RPMI7951 (cell line): Measurements from ENCODE around the gene PLSCR4. TPM values are rescaled to one million over a fixed set of nuclear protein-coding genes. Genes with fewer than 3 reads are reported as not detected.

Experiments
- DNase-seq: peaks from one replicate; pipeline ENCODE4 v3.0.0-alpha.2; 2012; ENCODE audit warnings: low read depth
- total RNA-seq: library from RNA; depleted of rRNA; stranded (reverse); fragments of >200 nt; shearing (Covaris generic); gene quantifications from 2 replicates; pipeline ENCODE4 v1.2.3, GENCODE V29; 2014

PLSCR4 gene
- total RNA-seq, 1 experiment from 2014 or later = 7.3 TPM

GRCh38 chr3:146195030-146195429, 55.9 kb downstream of the PLSCR4 start:
- DNase-seq = no peak

DNA sequence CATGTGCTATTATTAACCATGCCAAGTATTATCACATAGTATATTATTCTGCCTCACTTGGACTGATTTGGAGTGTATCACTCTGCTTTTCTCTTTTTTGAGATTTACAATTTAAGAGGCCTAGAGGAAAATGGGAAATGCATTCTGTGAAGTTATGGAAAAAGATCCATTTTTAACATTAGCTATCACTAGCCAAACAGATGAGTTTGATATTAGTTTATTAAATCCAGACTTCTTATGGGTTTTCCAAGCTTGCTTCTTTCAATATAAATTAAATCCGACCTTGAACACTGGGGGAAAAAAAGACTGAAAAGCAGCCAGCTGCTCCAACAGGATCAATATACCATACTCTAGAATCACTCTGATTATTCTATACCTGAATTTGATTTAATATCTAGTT, 59.9 kb downstream of the PLSCR4 start:
- no peak for DNase-seq

DNA sequence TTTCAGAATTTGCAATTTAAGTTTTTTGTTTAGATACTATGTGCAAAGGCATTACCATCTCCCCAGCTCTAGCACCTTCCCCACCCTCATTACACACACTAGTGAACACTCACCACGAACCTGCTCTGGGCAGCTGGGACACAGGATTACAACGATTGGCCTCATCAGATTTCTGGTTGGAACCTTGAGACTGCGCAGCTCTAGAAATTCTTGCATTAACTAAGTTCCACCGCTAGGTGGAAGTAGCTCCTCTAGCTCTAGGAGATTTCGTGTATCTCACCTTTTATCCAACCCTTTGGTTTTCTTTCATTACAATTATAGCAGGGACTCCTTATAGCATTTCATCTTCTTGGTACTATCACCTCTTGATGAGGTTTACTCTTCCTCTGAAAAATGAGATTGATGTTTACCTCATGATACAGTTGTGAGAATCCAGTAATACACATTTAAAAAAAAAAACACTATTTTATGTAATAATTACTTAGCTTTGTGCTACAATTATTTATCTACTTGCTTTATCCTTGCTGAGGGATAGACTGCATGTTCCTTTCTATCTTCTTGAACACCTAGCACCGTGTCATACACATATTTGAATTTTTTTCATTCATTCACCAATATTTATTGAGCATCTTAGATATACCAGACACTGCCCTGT, 61.3 kb downstream of the PLSCR4 start:
- DNase-seq = peak; percentile 67

DNA sequence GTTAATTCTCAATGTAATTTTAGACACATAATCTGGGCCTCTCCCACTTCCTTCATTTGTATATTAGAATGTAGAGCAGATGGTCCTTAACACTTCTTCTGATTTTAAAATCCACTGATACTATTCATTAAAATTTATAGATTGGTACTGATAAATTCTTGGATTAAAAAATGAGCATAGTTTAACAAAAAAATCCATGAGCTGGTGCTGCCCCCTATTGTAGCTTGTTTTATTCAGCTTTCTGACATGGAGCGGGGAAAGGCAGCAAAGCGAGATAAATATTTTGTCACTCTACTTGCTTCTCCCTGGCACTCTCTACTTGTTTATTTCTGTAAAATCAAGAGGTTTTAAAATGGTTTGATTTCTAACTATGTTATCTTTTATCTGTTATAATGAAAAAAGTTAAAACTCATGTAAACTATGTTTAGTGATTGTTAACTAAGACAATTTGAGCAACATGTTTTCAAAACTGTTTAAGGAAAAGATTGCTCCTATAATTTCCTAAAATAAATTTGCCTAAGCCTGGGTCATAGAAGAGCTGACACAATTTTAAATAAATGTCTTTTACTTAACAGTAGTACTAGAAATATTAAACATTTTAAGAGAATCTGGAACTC, 63.5 kb downstream of the PLSCR4 start:
- DNase-seq = peak; percentile 50

GRCh38 chr3:146184241-146185015, 66.5 kb downstream of the PLSCR4 start:
- DNase-seq = peak; percentile 70

- DNase-seq = no peak
Measured at GRCh38 chr3:146181216-146181615, 69.7 kb downstream of the PLSCR4 start.

GRCh38 chr3:146180376-146180775, 70.5 kb downstream of the PLSCR4 start:
- DNase-seq = no peak

GRCh38 chr3:146178006-146178689, 72.8 kb downstream of the PLSCR4 start:
- DNase-seq = no peak

DNA sequence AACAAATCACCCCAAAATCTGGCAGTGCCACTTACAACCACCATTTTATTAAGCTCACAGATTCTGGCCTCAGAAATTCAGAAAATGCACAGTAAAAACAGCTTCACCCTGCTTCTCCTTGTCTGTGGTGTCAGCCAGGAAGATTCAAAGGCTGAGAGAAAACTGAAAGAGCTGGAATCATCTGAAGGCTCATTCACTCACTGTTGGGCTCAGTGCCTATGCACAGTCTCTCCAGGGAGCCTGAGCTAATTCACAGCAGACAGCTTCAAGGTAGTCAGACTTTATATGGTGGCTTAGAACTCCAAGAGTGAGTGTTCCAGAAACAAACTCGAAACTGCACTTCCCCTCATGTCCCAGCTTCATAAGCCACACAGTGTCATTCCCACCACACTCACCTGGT, 73.4 kb downstream of the PLSCR4 start:
- no peak for DNase-seq

- no peak for DNase-seq
Measured at GRCh38 chr3:146177072-146177471, 73.8 kb downstream of the PLSCR4 start.

DNA sequence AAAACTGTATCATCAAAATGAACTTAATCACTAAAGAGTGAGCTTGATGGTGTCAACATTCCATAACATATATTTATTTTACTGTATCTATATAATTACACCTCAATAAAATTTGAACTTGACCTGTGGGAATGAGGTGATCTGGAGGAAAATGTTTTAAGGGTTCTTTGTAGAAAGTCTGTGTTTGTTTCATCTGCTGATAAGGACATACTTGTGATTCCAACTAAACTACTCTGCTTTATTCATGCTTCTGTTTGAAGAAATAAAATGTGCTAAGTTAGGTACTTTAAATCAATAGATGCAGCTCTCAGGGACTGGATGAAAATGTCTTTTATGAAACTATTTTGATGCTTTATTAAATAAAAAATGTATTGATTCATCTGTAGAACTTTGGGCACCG, 78.3 kb downstream of the PLSCR4 start:
- DNase-seq = no peak

DNA sequence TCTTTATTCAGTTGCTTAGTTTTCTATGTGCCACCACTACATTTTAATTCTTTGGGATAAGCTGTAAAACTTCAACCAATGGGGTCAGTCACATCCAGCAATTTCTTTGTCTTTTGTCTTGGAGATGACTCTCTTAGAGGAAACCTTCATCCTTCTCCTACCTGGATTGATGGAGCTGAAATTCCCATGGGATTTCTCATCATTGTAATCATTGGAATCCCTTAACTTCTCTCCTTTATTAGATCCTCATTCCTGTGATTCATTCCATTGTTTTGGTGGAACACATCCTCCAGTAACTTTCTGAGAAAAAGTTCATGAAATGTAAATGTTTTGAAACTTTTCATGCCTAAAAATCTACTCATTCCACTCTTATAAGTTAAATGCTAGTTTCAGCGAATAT, 80.3 kb downstream of the PLSCR4 start:
- no peak for DNase-seq

DNA sequence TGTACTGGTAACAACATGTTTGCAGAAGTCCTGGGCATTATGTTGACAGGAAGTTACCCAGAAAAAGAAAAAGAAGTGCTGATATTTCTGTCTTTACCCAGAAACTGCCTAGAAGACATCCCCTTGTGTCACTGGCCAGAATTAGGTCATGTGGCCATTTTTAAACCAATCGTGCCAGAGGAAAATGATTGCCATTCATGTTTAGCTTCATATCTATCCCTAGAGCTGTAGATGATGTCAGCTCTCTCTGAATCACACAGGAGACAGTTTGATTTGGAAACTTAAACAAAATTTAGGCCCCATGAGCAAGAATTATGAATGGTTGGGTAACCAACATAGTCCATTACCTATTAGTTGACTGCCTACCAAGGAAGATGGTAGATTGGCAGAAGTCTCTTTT, 81.0 kb downstream of the PLSCR4 start:
- DNase-seq = no peak

- DNase-seq = peak; percentile 85
Measured at GRCh38 chr3:146166826-146167225, 84.1 kb downstream of the PLSCR4 start.

- peak; percentile 98 for DNase-seq
Measured at GRCh38 chr3:146166415-146166821, 84.5 kb downstream of the PLSCR4 start.

GRCh38 chr3:146165877-146166276, 85.0 kb downstream of the PLSCR4 start:
- DNase-seq = no peak

DNA sequence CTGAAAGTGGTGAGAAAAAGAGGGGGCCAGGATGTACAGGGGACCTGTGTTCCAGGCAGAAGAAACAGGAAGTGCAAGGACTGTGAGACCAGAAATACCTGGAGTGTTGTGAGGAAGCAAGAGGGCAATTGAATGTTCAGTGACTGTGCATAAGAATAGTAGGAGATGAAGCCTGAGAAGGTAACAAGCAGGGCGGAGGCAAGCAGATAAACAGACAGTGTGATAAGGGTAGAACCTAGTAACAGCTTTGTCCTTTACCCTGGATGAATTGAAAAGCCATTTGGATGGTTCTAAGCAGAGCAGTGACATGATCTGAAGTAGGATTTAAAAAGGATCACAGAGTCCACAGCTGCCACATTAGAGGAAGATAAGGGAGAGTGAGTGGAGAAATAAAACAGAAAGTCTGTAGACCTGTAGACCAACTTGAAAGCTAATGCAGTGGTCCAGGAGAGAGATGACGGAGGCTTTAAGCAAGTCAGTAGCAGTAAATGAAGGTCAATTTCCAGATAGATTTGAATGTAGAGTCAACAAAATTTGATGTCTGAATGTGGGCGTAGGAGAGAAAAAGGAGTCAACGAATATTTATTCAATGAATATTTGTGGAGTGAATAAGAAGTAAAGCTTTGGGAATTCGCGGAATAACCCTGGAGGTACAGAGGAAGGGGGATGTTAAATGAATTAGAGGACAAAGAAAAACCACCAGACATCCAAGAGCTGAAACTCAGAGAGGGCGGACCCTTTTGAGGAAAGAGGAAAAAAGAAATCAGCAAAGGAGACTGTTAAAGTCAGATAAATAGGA, 85.7 kb downstream of the PLSCR4 start:
- DNase-seq = peak; percentile 85

DNA sequence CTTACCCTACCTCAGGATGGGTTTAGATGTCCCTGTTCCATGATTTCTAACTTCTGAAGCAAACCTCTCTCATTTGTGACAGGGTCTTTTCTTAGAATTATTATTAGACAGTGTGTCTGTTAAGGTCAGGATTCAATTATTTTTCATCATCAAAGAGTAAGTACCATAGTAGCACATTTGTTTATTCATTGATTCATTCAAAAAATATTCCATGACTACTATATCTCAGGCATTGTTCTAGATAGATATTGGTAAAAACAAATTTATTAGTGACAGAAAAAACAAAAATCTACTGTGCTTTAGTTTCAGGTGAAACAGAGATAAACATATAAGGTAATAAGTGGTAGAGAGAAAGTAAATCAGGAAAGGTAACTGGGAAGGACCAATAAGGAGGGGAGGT, 86.4 kb downstream of the PLSCR4 start:
- DNase-seq = no peak

- no peak for DNase-seq
Measured at GRCh38 chr3:146164071-146164470, 86.8 kb downstream of the PLSCR4 start.

DNA sequence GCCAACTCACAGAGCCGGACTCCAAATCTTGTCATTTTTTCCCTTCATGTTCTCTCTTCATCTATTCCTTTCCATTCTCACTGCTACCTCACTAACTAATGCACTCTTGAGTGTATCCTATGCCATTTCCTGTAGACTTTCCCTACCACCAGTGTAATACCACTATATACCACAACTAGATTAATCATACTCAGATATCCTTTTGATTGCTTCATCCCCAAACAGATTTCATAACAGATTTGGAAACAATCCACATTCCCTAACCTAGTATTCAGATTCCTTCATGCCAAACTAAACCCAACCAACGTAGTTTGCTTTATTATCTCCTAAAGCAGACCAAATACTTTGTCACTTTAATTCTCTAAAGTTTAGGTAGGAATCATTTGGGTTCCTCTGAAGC, 87.3 kb downstream of the PLSCR4 start:
- DNase-seq = peak; percentile 89

GRCh38 chr3:146162561-146162960, 88.3 kb downstream of the PLSCR4 start:
- DNase-seq = no peak

GRCh38 chr3:146161663-146162002, 89.3 kb downstream of the PLSCR4 start:
- DNase-seq = no peak
